Large intestine (tissue), 3 donors: ENCODE measurements around the gene LTB4R. TPM values are rescaled to one million over a fixed set of nuclear protein-coding genes. Genes with fewer than 3 reads are reported as not detected.

Source experiments
- DNase-seq, 2 donors: peaks; one replicate each; pipeline versions ENCODE4 v3.0.0 to v3.0.0-alpha.2; 2013
- H3K27ac ChIP-seq: one replicate; pipeline ENCODE4 v1.5.1; 2013; ENCODE audit warnings: low read length
- H3K27me3 ChIP-seq: 2 replicates; pipeline ENCODE4 v1.6.1; 2013; ENCODE audit warnings: low read length; ENCODE audit not compliant: control insufficient read depth, insufficient read depth
- H3K36me3 ChIP-seq: 2 replicates; pipeline ENCODE4 v1.6.1; 2013; ENCODE audit warnings: low read length; ENCODE audit not compliant: control insufficient read depth, insufficient read depth
- H3K4me1 ChIP-seq: one replicate; pipeline ENCODE4 v1.6.1; 2013; ENCODE audit warnings: low read length; ENCODE audit not compliant: control insufficient read depth, insufficient read depth
- H3K4me3 ChIP-seq: one replicate; pipeline ENCODE4 v1.5.1; 2013; ENCODE audit warnings: low read length
- H3K9me3 ChIP-seq: one replicate; pipeline ENCODE4 v1.6.1; 2013; ENCODE audit warnings: mild to moderate bottlenecking, low read depth, low read length, moderate library complexity; ENCODE audit not compliant: control insufficient read depth
- WGBS: methylation state at CpG from one replicate; pipeline ENCODE4 v1.1.5; 2013; ENCODE audit warnings: low lambda C conversion rate; ENCODE audit not compliant: insufficient coverage; 5-methylcytosine and 5-hydroxymethylcytosine counted together
- polyA plus RNA-seq: library from polyadenylated mRNA; unstranded; fragments of 120-200 nt; gene quantifications from one replicate; pipeline ENCODE4 v1.2.1, GENCODE V29; 2013

Gene LTB4R
- polyA plus RNA-seq, 1 donor: 7.2 TPM

GRCh38 chr14:24362241-24362960 lies 51.1 kb downstream of the LTB4R start:
- DNase-seq: no peak
- Histone ChIP-seq H3K27ac (no peak overlapping the region), H3K4me3 (no peak overlapping the region), H3K4me1 (peaks cover 9% of the 10 kb centered on the region), H3K36me3 (no peaks in the 10 kb centered on the region), H3K27me3 (peaks cover 1% of the 10 kb centered on the region), H3K9me3 (no peaks in the 10 kb centered on the region)
- WGBS: no CpG with 5 or more reads among the region's 2 CpGs

- H3K36me3 ChIP-seq: no peaks in the 10 kb centered on the region
- H3K4me3 ChIP-seq: no peak overlapping the region
- peaks cover 13% of the 10 kb centered on the region for H3K4me1 ChIP-seq
- no peaks in the 10 kb centered on the region for H3K9me3 ChIP-seq
- no peaks in the 10 kb centered on the region for H3K27me3 ChIP-seq
- no peak overlapping the region for H3K27ac ChIP-seq
- 100% methylated on average over 2 of the region's 5 CpGs for WGBS
- no peak for DNase-seq
Measured at GRCh38 chr14:24363401-24363800, 52.1 kb downstream of the LTB4R start.

- Histone ChIP-seq H3K9me3 (peaks cover 2% of the 10 kb centered on the region), H3K4me1 (peaks cover 13% of the 10 kb centered on the region), H3K27ac (no peak overlapping the region), H3K4me3 (no peak overlapping the region), H3K36me3 (no peaks in the 10 kb centered on the region), H3K27me3 (no peaks in the 10 kb centered on the region)
- no CpG with 5 or more reads among the region's 1 CpG for WGBS
- no peak for DNase-seq
Measured at GRCh38 chr14:24364841-24365240, 53.5 kb downstream of the LTB4R start.

- DNase-seq: peak; percentile 92 to 93
- H3K4me1 ChIP-seq: peaks cover 13% of the 10 kb centered on the region
- WGBS: no CpG with 5 or more reads among the region's 28 CpGs
- no peaks in the 10 kb centered on the region for H3K27me3 ChIP-seq
- peak overlapping the region; percentile 94 for H3K27ac ChIP-seq
- H3K9me3 ChIP-seq: peaks cover 2% of the 10 kb centered on the region
- H3K4me3 ChIP-seq: peak overlapping the region; percentile 53
- no peaks in the 10 kb centered on the region for H3K36me3 ChIP-seq
Measured at GRCh38 chr14:24365600-24366412, 54.5 kb downstream of the LTB4R start.

GRCh38 chr14:24366413-24366720 lies 55.1 kb downstream of the LTB4R start:
- H3K4me3 ChIP-seq: peak overlapping the region; percentile 53
- no peaks in the 10 kb centered on the region for H3K27me3 ChIP-seq
- peaks cover 2% of the 10 kb centered on the region for H3K9me3 ChIP-seq
- no peak for DNase-seq
- peaks cover 13% of the 10 kb centered on the region for H3K4me1 ChIP-seq
- peak overlapping the region; percentile 94 for H3K27ac ChIP-seq
- H3K36me3 ChIP-seq: no peaks in the 10 kb centered on the region
- 0% methylated on average over 5 of the region's 16 CpGs for WGBS

- WGBS: 0% methylated on average over 1 of the region's 40 CpGs
- H3K4me1 ChIP-seq: peaks cover 13% of the 10 kb centered on the region
- H3K4me3 ChIP-seq: peak overlapping the region; percentile 53
- peaks cover 2% of the 10 kb centered on the region for H3K9me3 ChIP-seq
- H3K27ac ChIP-seq: peak overlapping the region; percentile 94
- H3K27me3 ChIP-seq: no peaks in the 10 kb centered on the region
- DNase-seq: peak; percentile 91 to 99
- no peaks in the 10 kb centered on the region for H3K36me3 ChIP-seq
Measured at GRCh38 chr14:24366721-24367513, 55.6 kb downstream of the LTB4R start.

Other genes starting within 250 kb of the LTB4R start
- gene CPNE6, start 239.9 kb upstream of the LTB4R start, polyA plus RNA-seq: 0.31 TPM
- 177 TPM for gene PCK2, start 217.2 kb upstream of the LTB4R start, polyA plus RNA-seq
- gene DCAF11, start 196.7 kb upstream of the LTB4R start, polyA plus RNA-seq: 98.9 TPM
- 1.6 TPM for gene NRL, start 196.6 kb upstream of the LTB4R start, polyA plus RNA-seq
- gene FITM1, start 180.8 kb upstream of the LTB4R start, polyA plus RNA-seq: 2.8 TPM
- 324 TPM for gene PSME1, start 175.3 kb upstream of the LTB4R start, polyA plus RNA-seq
- 33.9 TPM for gene EMC9, start 169.9 kb upstream of the LTB4R start, polyA plus RNA-seq
- 243 TPM for gene PSME2, start 164.9 kb upstream of the LTB4R start, polyA plus RNA-seq
- gene RNF31, start 164.0 kb upstream of the LTB4R start, polyA plus RNA-seq: 39.1 TPM
- 104 TPM for gene IRF9, start 150.2 kb upstream of the LTB4R start, polyA plus RNA-seq
- 201 TPM for gene REC8, start 139.4 kb upstream of the LTB4R start, polyA plus RNA-seq
- 22.5 TPM for gene IPO4, start 122.7 kb upstream of the LTB4R start, polyA plus RNA-seq
- gene TM9SF1, start 116.1 kb upstream of the LTB4R start, polyA plus RNA-seq: 50.9 TPM
- gene TSSK4, start 105.8 kb upstream of the LTB4R start, polyA plus RNA-seq: 8.1 TPM
- gene CHMP4A, start 98.0 kb upstream of the LTB4R start, polyA plus RNA-seq: 92.5 TPM
- gene MDP1, start 95.4 kb upstream of the LTB4R start, polyA plus RNA-seq: 21.8 TPM
- 194 TPM for gene NEDD8, start 79.1 kb upstream of the LTB4R start, polyA plus RNA-seq
- 85.9 TPM for gene GMPR2, start 78.6 kb upstream of the LTB4R start, polyA plus RNA-seq
- gene TINF2, start 68.9 kb upstream of the LTB4R start, polyA plus RNA-seq: 35.4 TPM
- gene TGM1, start 48.3 kb upstream of the LTB4R start, polyA plus RNA-seq: 8.6 TPM
- 29.0 TPM for gene RABGGTA, start 39.9 kb upstream of the LTB4R start, polyA plus RNA-seq
- 81.3 TPM for gene DHRS1, start 11.7 kb upstream of the LTB4R start, polyA plus RNA-seq
- gene NOP9, start 11.7 kb upstream of the LTB4R start, polyA plus RNA-seq: 20.9 TPM
- 105 TPM for gene CIDEB, start 3.5 kb upstream of the LTB4R start, polyA plus RNA-seq
- gene LTB4R2, start 1.4 kb upstream of the LTB4R start, polyA plus RNA-seq: 6.0 TPM
- 10.5 TPM for gene ADCY4, start 23.6 kb downstream of the LTB4R start, polyA plus RNA-seq
- gene RIPK3, start 28.5 kb downstream of the LTB4R start, polyA plus RNA-seq: 14.8 TPM
- 40.9 TPM for gene NFATC4, start 56.7 kb downstream of the LTB4R start, polyA plus RNA-seq
- 54.4 TPM for gene NYNRIN, start 87.5 kb downstream of the LTB4R start, polyA plus RNA-seq
- gene CBLN3, start 118.2 kb downstream of the LTB4R start, polyA plus RNA-seq: 5.6 TPM
- gene KHNYN, start 118.5 kb downstream of the LTB4R start, polyA plus RNA-seq: 73.5 TPM
- gene SDR39U1, start 131.3 kb downstream of the LTB4R start, polyA plus RNA-seq: 44.4 TPM
- gene CMA1, start 196.8 kb downstream of the LTB4R start, polyA plus RNA-seq: not detected